Choroid plexus epithelial cell (primary cell): ENCODE data around the gene NEUROG1.
A peak's percentile ranks its signal among the peaks of the same experiment; 100 is the strongest.
"Not testable (repeated sequence)": the region's sequence is repeated elsewhere in the genome, so short reads cannot be mapped to it uniquely, and the experiment has no call there.

Experiments used
- DNase-seq: peaks from one replicate; pipeline ENCODE4 v3.0.0-alpha.2; 2010; ENCODE audit warnings: low read depth
- H3K4me3 ChIP-seq: 2 replicates; pipeline ENCODE4 v1.5.1; 2011; ENCODE audit warnings: low read depth, mild to moderate bottlenecking, control low read depth, low read length, moderate library complexity
- TF ChIP-seq, protein P1 (sequence below): conservative IDR thresholded peaks from 2 replicates; pipeline ENCODE4 v1.5.1; 2011; ENCODE audit warnings: low read depth, mild to moderate bottlenecking, control low read depth, inconsistent platforms, low read length, moderate library complexity

Gene NEUROG1

GRCh38 chr5:135537745-135538144 is 2.0 kb upstream of the NEUROG1 start:
- DNase-seq, result no peak
- H3K4me3 ChIP-seq, result no peak overlapping the region
- TF ChIP-seq, protein P1, sequence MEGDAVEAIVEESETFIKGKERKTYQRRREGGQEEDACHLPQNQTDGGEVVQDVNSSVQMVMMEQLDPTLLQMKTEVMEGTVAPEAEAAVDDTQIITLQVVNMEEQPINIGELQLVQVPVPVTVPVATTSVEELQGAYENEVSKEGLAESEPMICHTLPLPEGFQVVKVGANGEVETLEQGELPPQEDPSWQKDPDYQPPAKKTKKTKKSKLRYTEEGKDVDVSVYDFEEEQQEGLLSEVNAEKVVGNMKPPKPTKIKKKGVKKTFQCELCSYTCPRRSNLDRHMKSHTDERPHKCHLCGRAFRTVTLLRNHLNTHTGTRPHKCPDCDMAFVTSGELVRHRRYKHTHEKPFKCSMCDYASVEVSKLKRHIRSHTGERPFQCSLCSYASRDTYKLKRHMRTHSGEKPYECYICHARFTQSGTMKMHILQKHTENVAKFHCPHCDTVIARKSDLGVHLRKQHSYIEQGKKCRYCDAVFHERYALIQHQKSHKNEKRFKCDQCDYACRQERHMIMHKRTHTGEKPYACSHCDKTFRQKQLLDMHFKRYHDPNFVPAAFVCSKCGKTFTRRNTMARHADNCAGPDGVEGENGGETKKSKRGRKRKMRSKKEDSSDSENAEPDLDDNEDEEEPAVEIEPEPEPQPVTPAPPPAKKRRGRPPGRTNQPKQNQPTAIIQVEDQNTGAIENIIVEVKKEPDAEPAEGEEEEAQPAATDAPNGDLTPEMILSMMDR, result no peak

DNA sequence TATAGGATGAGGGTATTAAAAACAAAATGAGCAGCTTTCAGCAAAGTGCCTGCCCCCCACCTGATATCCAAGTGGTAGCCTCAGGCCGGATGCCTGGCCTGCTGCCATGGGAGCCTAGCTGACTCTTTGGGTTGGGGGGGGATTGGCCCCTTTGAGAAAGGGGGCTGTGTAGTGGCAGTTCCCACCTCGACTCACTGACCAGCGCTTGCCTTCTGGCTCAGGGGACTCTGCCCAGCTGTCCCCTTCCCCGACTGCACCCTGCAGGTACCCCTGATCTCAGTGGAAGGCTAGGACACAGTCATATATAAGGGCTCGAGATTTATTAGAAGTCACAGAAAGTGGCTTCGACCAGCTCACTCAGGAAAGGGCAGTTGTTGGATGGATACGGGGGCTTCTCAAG is 1.5 kb upstream of the NEUROG1 start:
- no peak for DNase-seq
- TF ChIP-seq, protein P1, result no peak
- no peak overlapping the region for H3K4me3 ChIP-seq

DNA sequence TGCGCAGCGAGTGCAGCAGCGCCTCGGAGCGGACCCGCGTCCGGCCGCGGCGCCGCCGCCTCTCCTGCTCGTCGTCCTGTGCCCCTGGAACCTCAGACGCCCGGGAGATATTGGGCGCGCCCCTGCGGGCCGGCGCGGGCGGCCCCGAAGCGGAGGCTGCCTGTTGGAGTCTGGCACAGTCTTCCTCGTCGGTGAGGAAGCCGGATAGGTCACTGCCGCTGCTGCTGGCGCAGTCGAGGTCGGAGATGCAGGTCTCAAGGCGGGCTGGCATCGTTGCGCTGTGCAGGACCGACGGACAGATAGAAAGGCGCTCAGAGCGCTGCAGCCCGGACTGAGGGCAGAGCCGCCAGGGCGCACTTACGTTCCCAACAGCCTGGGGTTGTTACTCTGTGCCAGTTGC is 344 bp downstream of the NEUROG1 start:
- TF ChIP-seq, protein P1, result no peak
- no peak overlapping the region for H3K4me3 ChIP-seq
- peak; percentile 3 for DNase-seq

DNA sequence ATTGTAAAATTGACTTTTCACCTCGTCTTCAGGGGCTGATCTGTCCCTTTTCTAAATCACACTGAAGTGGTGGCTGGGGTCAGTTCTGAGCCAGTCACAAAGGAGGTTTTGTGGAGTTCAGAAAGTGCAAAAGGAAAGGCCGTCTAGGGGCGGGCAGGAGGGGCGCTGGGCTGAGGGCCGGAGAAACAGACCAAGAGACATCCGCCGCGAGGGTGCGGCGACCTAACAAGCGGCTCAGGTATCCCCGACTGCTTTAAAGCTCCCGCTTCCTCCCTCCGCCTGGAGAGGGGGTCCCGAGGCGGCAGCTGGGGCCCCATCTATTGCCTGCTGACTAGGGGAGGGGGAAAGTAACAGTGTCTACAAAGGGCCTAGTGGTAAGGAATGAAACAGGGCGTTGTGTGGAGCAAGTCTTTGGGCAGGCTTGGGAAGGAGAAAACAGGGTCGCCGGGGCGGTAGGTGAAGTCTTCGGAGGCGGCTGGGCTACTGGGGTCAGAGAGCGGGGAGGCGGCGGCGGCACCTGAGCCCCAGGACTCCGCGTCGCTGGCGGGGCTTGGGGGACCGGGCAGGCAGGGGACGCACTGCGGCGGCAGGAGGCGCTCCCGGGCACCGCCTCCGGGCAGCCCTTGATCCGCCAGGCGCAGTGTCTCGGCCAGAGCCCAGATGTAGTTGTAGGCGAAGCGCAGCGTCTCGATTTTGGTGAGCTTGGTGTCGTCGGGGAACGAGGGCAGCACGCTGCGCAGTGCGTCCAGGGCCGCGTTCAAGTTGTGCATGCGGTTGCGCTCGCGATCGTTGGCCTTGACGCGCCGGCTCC is 950 bp downstream of the NEUROG1 start:
- no peak for DNase-seq
- no peak overlapping the region for H3K4me3 ChIP-seq
- TF ChIP-seq, protein P1, result no peak

GRCh38 chr5:135533794-135534193 is 2.0 kb downstream of the NEUROG1 start:
- DNase-seq, result no peak
- TF ChIP-seq, protein P1, result no peak

GRCh38 chr5:135533334-135533733 is 2.4 kb downstream of the NEUROG1 start:
- H3K4me3 ChIP-seq, result no peak overlapping the region
- TF ChIP-seq, protein P1, result no peak
- no peak for DNase-seq

More at GRCh38 chr5:135533794-135534193, 2.0 kb downstream of the NEUROG1 start:
- H3K4me3 ChIP-seq, result no peak overlapping the region

GRCh38 chr5:135529576-135529975 is 6.2 kb downstream of the NEUROG1 start:
- H3K4me3 ChIP-seq, DNase-seq: not testable (repeated sequence)
